NCI-H187 (cell line): ENCODE results near the gene CDK5.

Experiments
- DNase-seq, 2 experiments: peaks; one replicate each; lab custom pipeline; 2025; lab: John Stamatoyannopoulos, UW

CDK5 gene

GRCh38 chr7:151073990-151074389 lies 16.3 kb upstream of the CDK5 start:
- no peak for DNase-seq

DNA sequence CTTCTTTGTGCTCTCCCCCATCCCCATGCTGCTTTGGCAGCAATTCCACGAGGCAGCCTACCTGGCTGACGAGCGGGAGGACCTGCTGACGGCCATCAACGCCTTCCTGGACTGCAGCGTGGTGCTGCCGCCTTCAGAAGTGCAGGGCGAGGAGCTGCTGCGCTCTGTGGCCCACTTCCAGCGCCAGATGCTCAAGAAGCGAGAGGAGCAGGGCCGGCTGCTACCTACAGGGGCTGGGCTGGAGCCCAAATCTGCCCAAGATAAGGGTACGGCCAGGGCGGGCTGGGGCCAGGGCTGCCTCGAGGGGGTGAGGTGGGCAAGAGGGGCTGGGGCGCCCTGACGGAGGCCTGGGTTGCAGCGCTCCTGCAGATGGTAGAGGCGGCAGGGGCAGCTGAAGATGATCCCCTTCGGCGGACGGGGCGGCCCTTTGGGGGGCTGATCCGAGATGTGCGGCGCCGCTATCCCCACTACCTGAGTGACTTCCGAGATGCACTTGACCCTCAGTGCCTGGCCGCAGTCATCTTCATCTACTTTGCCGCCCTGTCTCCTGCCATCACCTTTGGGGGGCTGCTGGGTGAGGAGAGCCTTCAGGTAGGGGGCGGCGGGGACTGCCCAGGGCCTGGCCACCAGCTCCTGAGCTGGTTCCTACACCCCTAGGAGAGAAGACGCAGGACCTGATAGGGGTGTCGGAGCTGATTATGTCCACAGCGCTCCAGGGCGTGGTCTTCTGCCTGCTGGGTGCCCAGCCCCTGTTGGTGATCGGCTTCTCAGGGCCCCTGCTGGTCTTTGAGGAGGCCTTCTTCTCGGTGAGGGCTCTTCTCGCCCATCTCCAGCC lies 13.6 kb upstream of the CDK5 start:
- no peak for DNase-seq

GRCh38 chr7:151070574-151070960 lies 12.9 kb upstream of the CDK5 start:
- no peak for DNase-seq

GRCh38 chr7:151069841-151070573 lies 12.3 kb upstream of the CDK5 start:
- DNase-seq = no peak

DNA sequence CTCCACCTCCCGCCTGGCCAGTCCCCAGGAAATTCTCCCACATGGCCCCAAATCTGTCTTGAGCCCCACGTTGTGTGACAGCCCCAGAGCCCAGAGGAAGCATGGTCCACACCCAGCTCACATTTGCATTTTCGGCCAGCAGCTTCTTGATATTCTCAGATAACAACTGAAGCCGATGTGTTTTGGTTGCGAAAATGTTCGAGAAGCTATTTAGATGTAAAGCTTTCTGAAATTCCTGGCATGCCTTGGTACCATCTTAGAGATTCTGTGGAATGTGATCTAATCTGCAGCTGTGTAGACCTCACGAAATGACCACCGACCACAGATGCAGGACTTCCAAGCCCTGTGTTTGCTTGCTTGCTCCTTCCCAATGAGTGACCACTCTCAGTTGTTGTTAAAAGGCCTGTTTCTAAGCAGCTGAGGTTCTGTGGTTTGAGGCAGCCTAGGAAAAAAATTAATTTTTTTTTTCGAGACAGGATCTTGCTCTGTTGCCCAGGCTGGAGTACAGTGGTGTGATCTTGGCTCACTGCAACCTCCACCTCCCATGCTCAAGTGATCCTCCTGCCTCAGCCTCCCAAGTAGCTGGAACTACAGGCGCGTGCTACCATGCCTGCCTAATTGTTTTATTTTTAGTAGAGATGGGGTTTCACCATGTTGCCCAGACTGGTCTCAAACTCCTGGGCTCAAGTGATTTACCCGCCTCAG lies 10.5 kb upstream of the CDK5 start:
- no peak for DNase-seq

- no peak for DNase-seq
These were observed 8.7 kb upstream of the CDK5 start for GRCh38 chr7:151066273-151066974.

DNA sequence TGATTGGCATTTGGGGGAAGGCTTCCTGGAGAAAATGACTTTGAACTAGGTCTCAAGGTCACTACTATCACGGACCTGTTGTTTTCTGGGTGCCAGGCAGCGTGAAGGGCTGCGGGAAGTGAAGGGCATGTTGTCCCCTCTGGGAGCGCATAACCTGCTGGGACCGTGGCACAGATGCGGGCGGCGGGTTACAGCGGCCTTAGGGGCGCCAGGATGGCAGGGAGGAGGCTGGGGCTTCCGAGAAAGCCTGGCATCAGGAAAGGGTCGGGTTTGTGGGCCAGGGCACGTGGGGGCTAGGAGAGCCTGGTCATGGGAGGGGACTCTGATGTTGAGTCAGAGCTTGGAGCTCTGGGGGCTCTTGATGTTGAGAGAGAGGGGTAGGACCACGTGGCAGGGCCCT lies 7.8 kb upstream of the CDK5 start:
- DNase-seq = no peak

GRCh38 chr7:151064993-151065392 lies 7.3 kb upstream of the CDK5 start:
- no peak for DNase-seq

DNA sequence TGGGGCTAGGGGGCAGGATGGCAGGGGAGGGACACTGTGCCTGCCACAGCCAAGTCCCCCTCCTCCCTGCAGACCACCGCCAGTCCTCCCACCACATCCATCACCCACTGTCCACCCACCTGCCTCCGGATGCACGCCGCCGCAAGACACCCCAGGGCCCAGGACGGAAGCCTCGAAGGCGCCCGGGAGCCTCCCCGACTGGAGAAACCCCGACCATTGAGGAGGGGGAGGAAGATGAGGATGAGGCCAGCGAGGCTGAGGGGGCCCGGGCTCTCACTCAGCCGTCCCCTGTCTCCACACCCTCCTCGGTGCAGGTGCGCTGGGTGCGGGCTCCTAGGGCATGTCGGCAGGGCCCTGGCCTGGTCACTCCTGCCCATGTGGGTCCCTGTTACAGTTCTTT lies 6.8 kb upstream of the CDK5 start:
- DNase-seq = no peak

DNA sequence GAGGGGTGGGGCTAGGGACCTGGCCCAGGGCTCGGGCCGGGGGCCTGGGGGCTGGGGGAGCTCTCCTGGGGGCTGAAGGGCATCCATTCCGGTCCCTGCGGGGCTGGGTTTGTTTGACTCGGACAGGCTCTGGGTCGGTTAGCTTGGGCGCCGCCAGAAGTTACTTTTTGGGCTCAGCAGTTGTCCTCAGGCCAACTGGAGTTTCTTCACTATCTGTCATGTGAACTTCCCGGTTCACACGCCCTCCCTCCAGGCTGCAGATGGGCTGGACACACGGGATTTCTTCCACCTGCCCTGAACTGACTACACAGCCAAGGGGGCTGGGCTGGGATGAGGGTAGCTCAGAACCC lies 5.5 kb upstream of the CDK5 start:
- DNase-seq = no peak

DNA sequence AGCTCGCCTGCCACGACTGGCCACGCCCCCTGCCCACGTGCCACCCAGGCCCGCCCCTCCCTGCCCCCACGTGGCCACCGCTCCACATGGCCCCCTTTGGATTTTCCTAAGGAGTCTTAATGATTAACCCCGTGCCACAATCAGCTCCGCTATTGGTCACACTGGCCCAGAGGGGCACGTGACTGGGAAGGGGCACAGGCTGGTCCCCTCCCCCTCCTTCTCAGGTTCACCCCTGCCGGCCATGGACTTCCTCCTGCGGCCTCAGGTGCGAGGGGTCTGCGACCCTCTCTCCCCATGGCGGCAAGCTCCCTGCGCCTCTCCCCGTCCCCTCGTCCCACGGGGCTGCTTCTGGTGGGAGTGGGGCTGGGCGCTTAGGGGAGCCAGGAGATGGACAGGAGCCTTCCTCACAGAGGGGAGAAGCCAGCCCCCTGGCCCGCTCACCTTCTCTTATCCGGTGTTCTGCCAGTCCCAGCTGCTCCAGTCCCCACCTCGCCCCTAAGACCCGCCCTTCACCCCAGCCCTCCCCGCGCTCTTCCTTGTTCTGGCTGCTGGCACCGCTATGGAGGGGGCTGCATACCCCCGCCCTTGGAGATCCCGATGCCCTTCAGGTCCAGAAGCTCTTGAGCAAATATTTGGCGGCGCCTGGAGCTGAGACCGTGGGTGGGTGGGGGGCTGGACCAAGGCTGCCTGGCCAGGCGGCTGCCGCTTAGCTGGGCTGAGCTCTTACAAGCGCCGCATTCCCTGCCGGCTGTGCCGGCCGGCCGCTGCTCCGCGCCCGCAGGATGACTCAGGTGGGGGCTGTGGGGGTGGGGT lies 4.9 kb upstream of the CDK5 start:
- DNase-seq = peak in 1 of 2 experiments; percentile 33

- no peak for DNase-seq
These were observed 4.4 kb upstream of the CDK5 start for GRCh38 chr7:151062111-151062398.

DNA sequence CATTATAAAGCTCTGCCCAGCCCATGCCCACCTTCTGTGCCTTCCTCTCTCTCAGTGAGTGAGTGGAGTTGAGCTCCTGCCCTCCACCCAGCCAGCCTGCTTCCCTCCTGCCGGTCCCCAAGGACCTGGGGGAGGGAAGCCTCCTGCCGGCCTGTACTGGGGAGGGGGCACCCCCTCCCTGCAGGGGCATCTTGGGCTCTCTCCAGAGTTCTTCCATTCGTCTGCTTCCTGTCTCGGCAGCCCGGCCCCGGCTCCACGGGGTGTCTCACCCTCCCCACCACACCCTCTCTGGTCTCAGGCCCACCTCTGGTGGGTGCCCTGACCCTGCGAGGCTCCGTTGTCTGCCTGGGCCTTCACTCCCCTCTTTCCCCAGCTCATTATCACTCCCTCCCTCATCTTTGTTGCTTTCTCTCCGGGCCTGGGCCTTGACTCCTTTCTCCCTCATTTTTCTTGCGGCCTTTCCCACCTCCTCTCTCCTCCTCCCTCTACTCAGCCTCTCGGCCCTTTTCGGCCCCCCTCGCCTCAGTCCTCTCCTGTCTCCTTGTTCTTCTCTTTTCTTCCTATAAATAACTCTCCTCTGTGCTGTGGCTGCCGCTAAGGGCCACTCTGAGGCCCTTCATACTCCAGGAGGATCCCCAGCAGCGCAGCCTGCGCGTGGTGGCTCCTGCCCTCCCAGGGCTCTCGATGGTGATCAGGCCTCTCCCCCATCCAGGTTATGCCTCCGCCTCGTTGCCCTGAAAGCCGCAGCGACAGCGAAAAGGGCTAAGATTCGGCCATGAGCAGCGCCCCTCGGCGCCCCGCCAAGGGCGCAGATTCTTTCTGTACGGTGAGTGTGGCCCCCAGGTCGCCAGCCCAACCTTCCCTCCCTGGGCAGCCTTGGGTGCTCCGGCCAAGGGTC lies 3.8 kb upstream of the CDK5 start:
- peak; percentile 51 to 80 for DNase-seq

- no peak for DNase-seq
These were observed 2.9 kb upstream of the CDK5 start for GRCh38 chr7:151060416-151061212.

DNA sequence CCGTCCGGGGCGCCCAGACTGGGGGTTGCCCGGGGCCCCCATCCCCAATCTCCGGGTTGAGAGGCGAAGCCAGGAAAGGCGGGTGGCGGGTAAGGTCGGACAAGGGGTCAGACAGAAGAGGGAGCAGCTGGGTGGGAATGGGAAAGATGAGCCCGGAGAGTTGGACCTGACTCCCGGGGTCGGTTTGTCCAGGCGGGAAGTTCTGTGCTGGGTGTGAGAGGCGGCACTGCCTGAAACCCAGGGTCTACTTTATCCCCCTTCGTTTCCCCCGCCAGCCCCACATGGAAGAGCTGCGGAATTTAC lies 2.4 kb upstream of the CDK5 start:
- no peak for DNase-seq

GRCh38 chr7:151059367-151060112 lies 1.8 kb upstream of the CDK5 start, which contains the start of gene SLC4A2:
Gene SLC4A2 (plus strand): TSS chr7:151059589. CDS start chr7:151061988, 2,399 bp downstream.
- peak; percentile 58 to 70 for DNase-seq

- no peak for DNase-seq
These were observed 1.2 kb upstream of the CDK5 start for GRCh38 chr7:151058781-151059366.

DNA sequence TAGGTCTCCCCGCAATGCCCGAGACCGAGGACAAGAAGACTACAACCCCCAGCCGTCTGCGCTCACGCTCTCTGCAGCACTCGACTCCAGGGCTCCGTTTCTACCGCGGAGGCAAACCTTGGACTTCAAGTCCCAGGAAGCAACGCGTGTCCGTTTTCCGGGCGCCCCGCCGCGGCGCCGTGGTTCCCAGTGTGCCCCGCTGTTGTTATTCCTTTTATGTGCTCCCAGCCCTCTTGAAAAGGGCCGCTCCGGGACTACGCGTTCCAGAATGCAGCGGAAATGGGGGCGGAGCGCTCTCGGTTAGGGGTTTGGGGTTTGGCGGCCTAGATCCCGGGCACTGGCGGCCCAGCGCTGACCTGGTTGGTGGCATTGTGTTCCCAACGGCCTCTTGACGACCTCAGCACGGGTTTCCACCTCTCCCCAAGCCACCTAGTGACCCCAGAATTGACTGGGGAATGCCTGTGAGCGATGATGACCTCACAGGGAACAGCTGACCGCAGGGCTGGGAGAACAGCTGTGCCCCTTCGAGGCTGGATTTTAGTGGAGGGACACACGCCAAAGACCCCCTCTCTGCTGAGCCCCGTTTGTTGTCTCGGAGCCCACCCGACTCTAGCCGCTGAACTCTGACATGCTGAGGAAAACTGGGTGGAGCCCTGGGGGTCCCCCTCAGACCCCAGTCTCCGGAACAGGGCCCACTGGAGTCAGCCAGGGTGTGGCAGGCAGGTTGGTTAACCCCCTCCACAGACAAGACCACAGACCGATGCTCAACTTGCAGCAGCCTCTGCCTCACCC lies 488 bp upstream of the CDK5 start:
- DNase-seq = peak; percentile 99
